Measurements from ENCODE around the gene PRG3. TPM values are rescaled to one million over a fixed set of nuclear protein-coding genes. Genes with fewer than 3 reads are reported as not detected.

Gene PRG3
- total and polyA plus RNA-seq, 9 of the 15 experiments (the other 6 are each of a cell fraction or from before 2014, with no cell fraction given) = 0.18 to 0.55 (median 0.38) TPM; not detected in 6

DNA sequence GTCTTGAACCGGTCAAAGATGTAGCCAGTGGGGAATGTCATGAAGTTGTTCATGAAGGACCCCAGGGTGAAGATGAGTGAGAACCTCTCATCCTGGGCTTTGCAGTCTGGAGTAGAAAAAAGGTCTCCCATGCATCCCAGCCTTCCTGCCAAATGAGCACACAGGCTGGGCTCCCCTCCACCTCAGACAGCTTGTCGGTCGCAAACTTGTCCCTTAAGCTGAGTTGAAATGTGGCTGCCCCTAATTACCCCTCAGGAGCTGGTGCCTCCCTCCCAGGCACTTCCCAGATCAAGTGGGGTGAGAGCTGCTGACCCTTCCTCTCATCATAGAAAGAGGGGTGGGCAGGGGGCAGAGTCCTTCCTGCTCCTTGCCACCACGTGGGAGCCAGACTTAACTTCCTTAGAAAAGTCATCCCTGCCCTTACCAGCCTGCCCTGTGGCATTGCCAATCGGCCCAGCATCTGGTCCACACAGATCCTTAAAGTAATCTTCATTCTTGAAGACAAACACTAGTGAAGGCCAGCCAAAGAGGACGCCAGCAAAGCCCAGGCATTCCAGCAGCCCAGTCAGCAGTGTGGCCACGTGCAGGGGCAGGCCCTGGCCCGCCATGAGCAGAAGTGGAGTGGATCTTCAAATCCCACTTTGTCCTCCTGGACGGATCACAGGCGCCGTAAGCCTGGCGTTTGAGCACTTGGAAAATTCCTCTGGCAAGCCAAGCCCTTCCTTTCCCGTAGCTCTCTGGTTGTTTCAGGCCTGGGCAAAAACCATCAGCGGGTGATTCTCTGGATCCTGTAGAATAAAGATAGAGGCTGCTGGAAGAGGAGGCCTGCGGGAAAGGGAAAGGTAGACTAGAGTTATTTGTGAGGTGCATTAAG, 44.9 kb upstream of the PRG3 start (continued):
- TF ChIP-seq MYC (IDR thresholded peaks at IDR 0.05; ENCODE audit: low read depth, low read length) (peak; percentile 70; the same call in 1 of the 2 replicates), MYC (CRISPR knock-in tag; IDR thresholded peaks at IDR 0.05; ENCODE audit: borderline replicate concordance, low read depth) (0 out of 2 replicates have a peak, but pooled peaks have one; percentile 40), TSC22D4 (tag; IDR thresholded peaks at IDR 0.05) (no peak), ERF (CRISPR knock-in tag; IDR thresholded peaks at IDR 0.05) (no peak), ETS2 (tag; IDR thresholded peaks at IDR 0.05; ENCODE audit: borderline replicate concordance, poor library complexity, severe bottlenecking) (no peak), RBM39 (optimal IDR thresholded peaks at IDR 0.05; ENCODE audit: low read depth, low read length) (peak; percentile 28), ZNF232 (CRISPR knock-in tag; IDR thresholded peaks at IDR 0.05) (0 out of 2 replicates have a peak, but pooled peaks have one; percentile 47), ZSCAN32 (CRISPR knock-in tag; IDR thresholded peaks at IDR 0.05) (no peak), E2F3 (CRISPR knock-in tag; IDR thresholded peaks at IDR 0.05) (no peak), KAT8 (IDR thresholded peaks at IDR 0.05; ENCODE audit: low read depth) (no peak), ZFP30 (CRISPR knock-in tag; IDR thresholded peaks at IDR 0.05; ENCODE audit: borderline replicate concordance) (no peak), GABPB1 (CRISPR knock-in tag; IDR thresholded peaks at IDR 0.05) (no peak), PCBP2 (IDR thresholded peaks at IDR 0.05; ENCODE audit: low read depth, low read length, poor library complexity, severe bottlenecking) (no peak), ETV1 (tag; conservative IDR thresholded peaks at IDR 0.05; ENCODE audit: low read depth) (no peak), KLF10 (CRISPR knock-in tag; IDR thresholded peaks at IDR 0.05) (no peak), TAL1 (IDR thresholded peaks at IDR 0.05) (no peak), HEY1 (CRISPR knock-in tag; IDR thresholded peaks at IDR 0.05; ENCODE audit: borderline replicate concordance) (no peak), NONO (IDR thresholded peaks at IDR 0.05; ENCODE audit: low read depth in 2 of 2, low read length in 1 of 2) (no peak), ZNF431 (CRISPR knock-in tag; IDR thresholded peaks at IDR 0.05) (no peak), TCF7L2 (IDR thresholded peaks at IDR 0.05; ENCODE audit: low read depth, low read length) (no peak)
- TF ChIP-seq, protein P1, sequence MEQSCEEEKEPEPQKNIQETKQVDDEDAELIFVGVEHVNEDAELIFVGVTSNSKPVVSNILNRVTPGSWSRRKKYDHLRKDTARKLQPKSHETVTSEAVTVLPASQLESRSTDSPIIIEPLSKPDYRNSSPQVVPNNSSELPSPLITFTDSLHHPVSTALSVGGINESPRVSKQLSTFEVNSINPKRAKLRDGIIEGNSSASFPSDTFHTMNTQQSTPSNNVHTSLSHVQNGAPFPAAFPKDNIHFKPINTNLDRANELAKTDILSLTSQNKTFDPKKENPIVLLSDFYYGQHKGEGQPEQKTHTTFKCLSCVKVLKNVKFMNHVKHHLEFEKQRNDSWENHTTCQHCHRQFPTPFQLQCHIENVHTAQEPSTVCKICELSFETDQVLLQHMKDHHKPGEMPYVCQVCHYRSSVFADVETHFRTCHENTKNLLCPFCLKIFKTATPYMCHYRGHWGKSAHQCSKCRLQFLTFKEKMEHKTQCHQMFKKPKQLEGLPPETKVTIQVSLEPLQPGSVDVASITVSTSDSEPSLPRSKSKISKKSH (CRISPR knock-in tag; IDR thresholded peaks at IDR 0.05) = no peak
- TF ChIP-seq, protein P2, sequence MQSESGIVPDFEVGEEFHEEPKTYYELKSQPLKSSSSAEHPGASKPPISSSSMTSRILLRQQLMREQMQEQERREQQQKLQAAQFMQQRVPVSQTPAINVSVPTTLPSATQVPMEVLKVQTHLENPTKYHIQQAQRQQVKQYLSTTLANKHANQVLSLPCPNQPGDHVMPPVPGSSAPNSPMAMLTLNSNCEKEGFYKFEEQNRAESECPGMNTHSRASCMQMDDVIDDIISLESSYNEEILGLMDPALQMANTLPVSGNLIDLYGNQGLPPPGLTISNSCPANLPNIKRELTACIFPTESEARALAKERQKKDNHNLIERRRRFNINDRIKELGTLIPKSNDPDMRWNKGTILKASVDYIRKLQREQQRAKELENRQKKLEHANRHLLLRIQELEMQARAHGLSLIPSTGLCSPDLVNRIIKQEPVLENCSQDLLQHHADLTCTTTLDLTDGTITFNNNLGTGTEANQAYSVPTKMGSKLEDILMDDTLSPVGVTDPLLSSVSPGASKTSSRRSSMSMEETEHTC (IDR thresholded peaks at IDR 0.05) = no peak
- TF ChIP-seq, protein P3, sequence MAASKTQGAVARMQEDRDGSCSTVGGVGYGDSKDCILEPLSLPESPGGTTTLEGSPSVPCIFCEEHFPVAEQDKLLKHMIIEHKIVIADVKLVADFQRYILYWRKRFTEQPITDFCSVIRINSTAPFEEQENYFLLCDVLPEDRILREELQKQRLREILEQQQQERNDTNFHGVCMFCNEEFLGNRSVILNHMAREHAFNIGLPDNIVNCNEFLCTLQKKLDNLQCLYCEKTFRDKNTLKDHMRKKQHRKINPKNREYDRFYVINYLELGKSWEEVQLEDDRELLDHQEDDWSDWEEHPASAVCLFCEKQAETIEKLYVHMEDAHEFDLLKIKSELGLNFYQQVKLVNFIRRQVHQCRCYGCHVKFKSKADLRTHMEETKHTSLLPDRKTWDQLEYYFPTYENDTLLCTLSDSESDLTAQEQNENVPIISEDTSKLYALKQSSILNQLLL (CRISPR knock-in tag; IDR thresholded peaks at IDR 0.05; ENCODE audit: borderline replicate concordance) = no peak
- TF ChIP-seq, protein P4, sequence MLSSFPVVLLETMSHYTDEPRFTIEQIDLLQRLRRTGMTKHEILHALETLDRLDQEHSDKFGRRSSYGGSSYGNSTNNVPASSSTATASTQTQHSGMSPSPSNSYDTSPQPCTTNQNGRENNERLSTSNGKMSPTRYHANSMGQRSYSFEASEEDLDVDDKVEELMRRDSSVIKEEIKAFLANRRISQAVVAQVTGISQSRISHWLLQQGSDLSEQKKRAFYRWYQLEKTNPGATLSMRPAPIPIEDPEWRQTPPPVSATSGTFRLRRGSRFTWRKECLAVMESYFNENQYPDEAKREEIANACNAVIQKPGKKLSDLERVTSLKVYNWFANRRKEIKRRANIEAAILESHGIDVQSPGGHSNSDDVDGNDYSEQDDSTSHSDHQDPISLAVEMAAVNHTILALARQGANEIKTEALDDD (IDR thresholded peaks at IDR 0.05) = no peak

All from K562 (cell line).